HPDE6-E6E7 (cell line): Measurements from ENCODE around the gene SERGEF.
A peak's percentile ranks its signal among the peaks of the same experiment; 100 is the strongest.

ENCODE experiments used
- DNase-seq: peaks from one replicate; pipeline ENCODE4 v3.0.0; 2011; ENCODE audit warnings: missing footprints; ENCODE audit errors: extremely low spot score

SERGEF gene

DNA sequence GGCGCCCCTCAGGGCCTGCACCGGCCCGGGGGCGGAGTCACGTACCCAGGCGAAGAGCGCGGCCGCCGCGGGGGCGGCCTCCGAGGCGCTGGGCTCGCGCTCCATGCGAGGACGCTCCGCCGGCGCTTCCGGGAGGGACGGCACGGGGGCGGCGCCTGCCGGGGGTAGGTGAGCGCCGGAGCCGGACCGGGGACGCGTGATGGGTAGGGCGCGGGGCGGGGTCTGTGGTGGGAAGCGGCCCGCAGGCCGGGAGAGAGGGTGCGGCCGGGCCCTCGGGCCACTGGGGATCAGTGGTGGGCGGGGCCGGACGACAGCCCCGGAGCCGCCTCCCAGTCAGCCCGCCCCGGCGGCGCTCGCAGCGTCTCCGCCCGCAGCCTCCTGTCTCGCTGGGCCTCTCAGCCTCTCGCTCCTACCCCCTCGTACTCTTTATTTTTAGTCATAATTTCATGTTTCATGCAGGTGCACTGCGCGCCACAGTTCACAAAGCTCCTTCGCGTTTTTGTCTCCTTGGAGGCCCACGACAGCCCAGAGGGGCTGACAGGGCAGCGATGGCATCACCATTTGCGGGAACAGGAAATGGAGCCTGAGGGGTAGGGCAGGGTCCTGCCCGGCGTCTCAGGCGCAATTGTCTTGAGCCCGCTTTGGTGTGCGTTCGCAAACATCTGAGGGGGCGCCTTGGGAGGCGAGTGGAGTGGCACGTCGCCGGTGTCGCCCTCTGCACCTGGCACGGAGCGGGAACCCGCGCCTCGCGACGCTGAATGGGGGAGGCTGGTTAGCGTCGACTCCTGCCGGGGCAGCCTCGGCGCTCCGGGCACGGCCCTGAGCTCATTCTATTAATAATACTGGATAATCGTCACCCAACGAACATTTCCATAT lies at the start of gene SERGEF:
Gene SERGEF (minus strand): TSS at position 142 of the 876 bp plus-strand sequence. CDS start 37 bp downstream, at position 105.
- DNase-seq, result peak; percentile 77

DNA sequence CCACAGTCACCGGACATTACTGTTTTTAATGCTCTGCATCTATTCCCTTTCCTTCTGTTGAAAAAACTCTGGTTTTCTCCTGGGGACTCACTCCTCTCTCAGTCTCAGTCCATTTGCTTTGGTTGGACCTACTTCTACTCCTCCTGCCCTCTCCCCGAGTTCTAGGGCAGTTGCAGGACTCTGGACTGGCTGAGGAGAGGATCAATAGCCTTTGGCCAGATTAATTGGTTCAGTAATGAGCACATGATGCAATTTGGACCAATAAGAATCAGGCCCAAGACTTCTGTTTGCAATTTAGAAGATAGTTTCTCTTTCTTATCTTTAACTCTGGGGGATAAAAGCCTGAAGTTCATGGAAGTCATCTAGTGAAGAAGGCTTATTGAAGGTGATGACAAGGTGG lies 48.5 kb upstream of the SERGEF start:
- DNase-seq, result no peak

DNA sequence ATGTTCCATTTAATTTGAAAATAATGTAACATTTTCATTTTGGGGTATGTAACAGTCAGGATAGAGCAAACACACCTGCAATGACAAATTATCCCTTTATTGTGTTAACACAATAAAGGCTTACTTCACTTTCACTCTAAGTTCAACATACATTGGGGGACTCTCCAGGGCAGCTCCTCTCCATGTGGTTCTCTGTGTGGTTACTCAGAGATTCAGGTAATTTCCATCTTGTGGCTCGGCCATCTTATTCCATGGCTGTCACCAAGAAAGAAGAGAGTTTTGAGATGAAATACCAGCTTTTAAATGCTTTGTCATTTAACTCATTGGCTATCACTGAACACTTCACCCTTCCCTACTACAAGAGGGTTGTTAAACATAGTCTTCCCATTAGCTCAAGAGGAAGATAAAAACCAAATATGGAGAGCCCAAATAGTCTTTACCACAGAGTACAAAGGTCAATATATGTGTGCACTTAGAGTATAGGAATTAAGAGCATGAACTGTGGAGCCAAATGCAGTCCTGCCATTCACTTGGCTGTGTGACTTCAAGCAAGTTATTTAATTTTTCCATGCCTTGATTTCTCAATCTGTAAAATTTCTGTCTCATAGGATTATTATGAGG lies 43.8 kb upstream of the SERGEF start:
- no peak for DNase-seq

DNA sequence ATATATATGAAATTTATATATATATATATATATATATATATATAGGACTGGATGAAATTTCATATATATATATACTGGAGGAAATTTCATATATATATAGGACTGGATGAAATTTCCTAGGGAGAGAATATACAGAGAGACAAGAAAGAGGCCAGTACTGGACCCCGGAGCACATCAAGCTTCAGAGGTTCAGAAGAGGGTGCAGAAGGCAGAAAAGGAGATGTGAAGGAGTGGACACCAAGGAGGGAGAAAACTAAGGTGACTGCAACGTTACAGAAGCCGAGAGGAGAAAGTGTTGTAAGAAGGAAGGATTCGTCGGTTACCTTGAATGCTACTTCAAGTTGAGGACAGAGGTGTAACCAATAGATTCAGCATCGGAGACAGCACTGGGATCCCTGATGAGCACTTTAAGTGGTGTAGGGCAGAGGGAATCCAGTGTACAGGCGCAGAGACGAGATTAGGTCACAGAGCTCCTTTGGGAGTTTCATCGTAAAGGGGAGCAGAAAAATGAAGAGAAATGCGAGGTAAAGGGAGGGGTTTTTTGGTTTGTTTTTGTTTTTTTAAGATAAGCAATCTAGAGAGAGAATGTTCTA lies 41.8 kb upstream of the SERGEF start:
- no peak for DNase-seq

DNA sequence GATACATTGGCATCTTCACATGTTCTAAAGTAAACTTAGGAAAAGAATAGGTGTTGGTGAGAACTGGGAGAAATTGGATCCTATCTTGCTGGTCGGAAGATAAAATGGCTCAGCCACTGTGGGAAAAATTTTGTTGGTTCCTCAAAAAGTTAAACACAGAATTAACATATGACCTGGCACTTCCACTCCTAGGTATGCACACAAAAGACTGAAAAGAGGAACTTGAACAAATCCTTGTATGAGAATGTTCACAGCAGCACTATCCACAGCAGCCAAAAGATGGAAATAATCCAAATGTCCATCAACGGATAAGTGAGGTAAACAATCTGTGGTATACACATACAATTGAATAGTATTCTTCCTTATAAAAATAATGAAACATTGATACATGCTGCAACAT lies 38.0 kb upstream of the SERGEF start:
- no peak for DNase-seq

DNA sequence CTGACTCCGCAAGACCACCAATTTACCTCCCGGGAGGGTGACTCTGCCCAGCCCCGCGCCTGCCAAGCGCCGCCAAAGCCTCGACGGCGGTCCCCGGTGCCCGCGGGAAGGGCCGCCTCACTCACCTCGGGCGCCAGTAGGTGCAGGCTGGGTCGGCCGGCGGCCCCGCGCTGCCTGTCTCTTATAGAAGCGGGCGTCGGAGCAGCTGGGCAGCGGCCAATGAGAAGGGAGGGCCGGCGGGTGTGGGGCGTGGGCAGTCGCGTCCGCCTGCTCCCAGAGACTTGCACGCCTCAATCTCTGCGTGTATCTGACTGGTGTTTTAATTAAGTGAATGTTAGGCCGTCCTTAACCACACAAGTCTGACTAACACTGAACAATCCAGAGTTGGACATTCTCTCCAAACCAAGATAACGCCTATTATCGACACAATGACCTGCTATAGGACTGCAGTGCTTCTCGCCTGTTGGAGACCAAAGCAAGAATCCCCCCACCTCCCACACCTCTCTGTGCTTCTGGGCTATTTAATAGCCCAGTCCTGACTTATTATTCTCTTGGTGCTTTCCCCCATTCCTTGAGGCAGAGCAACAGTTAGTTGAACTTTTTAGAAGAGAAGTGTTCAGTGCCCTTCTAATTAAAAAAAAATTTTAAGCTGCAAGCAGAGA lies 33.4 kb upstream of the SERGEF start, which contains the start of gene TPH1:
Gene TPH1 (minus strand): TSS at position 154 of the 662 bp plus-strand sequence. CDS start 5,507 bp downstream, outside the sequence.
- DNase-seq, result peak; percentile 6

DNA sequence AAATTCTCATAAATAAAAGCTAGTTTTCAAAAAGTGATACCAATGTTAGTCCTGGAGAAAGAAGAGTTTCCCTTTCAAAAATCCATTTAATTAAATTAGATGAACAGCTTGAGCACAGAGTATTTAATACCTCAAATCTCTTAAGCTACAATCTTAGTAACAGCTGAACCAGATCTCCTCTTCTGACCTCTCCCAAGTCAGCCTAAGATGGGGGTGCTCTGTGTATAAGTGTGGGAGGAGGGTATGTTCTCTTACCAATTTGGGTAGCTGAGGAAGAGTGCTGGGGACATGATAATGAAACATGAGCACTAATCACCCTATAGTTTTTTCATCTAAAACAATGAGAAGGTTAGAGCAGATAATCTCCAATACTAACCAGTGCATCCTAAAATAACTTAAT lies 23.6 kb upstream of the SERGEF start:
- no peak for DNase-seq

DNA sequence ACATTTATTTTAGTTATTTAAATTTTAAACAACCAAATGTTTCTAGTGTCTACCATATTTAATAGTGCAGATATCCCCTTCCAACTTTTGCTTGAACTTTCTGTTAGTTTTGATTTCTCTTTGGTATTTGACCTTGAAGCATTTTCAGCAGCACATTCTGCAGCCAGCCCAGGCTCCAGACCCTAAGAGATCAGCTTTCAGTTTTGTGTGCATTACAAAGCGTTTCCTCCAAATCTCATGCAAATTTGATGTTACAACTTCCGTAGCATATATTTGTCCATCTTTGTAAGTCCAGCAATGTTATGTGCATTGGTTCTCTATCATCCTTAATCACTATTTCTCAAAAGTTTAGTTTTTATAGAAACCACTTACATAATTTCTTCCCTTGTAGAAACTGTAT lies 14.6 kb upstream of the SERGEF start:
- no peak for DNase-seq

DNA sequence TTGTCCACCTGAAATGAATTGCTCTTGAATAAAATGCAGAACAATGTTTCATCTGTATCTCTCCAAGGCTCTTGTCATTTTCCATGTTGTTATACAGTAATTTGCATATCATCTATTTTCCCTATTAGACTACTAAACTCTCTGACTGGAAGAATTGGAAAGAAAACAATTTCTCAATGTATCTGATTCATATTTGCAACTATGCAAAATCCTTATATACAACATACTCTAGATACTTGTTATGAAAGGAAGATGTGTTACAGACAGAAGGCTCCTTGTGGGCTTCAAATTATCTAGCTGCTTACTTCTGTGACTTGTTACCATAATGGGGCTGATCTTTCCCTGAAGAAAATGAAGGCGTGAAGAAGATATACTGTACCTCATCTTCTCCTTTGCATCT lies 9.6 kb upstream of the SERGEF start:
- DNase-seq, result no peak

DNA sequence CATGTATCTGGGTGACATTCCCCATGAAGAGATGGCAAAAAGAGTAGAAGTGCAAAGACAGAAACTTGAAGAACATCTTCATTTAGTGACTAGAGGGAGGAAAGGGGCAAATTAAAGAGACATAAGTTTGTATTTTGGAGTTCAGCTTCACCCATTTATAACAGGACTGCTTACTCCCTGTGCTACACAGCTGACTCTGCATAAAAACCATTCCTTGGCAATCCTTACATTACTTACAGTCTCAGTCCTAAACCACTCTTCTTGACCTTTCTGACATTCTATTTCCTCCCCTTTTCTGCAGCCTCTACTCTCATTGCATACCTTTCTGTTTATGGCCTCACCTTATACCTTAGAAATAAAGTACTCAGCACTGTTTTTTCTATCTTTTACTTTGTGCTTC lies 6.8 kb upstream of the SERGEF start:
- no peak for DNase-seq

DNA sequence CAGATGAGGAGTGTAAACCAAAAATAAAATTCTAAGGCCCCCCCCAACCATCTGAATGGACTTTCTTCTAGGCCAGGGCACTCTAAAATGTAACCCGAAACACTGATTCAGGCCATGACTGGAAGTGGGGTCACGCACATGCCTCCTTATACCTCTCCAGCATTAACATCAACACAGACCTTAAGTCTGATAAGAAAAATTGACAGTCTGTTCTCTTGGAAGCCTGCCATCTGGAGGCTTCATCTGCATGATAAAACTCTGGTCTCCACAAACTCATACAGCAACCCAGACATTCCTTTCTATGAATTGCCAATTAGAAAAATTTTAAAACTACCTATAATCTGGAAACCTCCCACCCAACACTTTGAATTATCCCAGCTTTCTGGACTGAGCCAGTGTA lies 3.9 kb upstream of the SERGEF start:
- DNase-seq, result no peak

DNA sequence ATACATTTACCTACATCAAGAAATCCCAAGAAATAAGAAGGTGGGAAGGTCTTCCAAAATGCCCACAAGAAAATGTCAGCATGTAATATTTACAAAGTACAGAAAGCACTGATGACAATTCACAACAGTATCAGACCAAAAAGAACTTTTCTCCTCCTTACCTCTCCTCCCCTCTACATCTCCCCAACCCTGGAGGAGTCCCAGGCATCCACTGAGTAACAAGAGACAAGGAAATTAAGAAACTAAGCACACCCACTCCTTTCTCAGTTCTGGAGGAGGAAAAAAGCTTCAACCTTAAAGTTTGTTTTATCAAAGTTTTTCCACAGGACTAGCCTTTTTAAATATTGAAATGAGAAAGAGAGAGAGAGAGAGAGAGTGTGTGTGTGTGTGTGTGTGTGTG lies 2.0 kb upstream of the SERGEF start:
- no peak for DNase-seq

DNA sequence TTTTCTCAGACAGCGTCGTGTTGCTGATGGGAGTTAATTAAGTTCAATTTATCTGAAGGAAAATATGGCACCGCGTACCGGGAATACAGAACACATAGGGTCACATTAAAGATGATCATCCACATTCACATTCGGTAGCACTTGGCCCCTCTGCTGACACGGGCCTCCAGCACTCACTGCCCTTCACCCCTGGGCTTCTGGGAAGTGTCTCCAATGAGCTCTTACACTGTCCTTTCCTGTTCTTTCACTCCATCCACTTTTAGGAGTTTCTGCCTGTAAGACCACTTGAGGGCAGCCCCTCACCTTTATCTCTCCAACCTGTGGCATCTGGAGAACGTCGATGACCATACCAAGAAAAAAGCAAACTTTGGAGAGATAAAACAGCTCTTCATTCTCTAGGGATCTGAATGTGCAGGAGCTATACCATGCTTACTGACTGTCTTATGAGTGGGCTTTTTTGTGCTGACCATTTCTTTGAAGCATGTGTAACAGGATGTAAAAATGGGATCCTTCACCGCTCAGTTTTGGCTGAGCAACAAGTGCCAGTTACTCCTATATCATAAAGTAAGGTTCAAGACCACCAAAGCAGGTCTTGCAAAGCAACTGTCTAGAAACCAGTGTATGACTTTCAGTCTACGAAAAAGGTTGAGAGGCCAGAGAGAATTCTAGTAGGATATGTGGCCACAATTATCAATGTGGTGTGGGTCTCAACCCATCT lies 1.1 kb upstream of the SERGEF start:
- no peak for DNase-seq

DNA sequence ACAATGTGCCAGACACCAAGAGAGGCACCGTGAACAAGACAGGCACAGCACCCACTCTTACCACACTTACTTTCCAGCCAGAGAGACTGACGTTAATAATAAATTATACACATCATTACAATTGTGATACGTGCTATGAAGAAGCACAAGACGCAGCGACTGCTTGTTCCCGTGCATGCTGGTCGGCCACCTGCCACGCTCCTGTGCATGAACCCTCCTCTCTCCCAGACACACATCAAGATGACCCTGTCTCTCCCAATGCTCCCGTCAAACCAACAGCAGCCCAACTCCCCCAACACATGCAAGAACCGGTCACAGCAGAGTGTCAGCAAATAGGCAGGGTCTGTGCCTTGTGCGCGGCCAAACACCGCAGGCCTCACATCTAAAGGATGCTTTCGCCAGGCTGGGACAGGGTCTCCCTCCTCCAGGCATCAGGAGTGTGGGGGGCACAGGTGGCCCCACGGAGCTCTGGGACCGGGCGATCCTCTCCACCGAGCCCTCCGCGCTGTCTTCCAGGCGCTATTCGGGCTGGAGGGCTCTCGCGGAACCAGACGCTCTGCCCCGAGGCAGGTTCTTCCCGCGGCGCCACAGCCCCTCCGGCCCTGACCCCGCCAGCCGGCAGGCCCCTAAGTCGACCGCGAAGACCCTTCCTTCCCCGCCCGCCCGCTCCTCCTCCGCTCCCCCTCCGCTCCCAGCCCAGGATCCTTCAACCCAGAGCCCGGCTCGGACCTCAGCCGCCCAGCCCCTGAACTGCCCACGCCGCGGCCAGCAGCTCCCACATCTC lies 533 bp downstream of the SERGEF start:
- DNase-seq, result peak; percentile 15

DNA sequence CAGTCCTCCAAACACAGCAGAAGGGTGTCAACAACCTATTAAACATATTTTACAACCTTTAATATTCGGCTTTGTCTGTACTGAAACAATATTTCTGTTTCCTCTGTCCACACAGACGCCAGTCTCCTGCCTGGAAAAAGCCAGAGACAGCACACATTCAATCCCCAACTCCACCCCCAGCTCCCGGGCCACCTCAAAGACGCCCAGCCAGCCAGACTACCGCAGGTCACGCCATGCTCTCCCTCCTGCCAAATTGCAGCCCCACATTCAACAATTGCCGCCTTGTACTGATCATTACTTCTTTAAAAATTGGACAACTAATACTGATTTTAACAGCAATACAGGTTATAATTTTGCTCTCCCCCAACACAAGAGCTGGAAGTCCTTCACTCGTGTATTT lies 1.2 kb downstream of the SERGEF start:
- no peak for DNase-seq

DNA sequence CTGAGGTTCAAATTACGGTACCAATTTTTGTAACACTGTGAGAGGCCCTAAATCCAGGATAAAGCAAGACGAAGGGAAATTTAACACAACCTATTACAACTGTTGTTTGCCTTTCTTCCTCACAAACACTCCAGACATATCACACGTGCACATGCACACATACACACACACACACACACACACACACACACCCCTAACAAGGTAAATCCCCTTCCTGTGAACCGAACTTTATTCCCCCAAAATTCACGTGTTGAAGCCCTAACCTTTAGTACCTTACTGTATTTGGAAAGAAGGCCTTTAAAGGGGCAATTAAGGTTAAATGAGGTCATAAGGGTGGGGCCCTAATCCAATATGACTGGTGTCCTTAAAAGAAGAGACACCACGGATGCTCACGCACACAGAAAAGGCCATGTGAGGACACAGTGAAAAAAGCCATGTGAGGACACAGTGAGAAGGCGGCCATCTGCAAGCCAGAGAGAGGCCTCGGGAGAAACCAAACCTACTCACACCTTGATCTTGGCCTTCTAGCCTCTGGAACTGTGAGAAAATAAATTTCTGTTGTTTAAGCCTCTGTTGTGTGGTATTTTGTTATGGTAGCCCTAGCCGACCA lies 1.8 kb downstream of the SERGEF start:
- DNase-seq, result no peak

DNA sequence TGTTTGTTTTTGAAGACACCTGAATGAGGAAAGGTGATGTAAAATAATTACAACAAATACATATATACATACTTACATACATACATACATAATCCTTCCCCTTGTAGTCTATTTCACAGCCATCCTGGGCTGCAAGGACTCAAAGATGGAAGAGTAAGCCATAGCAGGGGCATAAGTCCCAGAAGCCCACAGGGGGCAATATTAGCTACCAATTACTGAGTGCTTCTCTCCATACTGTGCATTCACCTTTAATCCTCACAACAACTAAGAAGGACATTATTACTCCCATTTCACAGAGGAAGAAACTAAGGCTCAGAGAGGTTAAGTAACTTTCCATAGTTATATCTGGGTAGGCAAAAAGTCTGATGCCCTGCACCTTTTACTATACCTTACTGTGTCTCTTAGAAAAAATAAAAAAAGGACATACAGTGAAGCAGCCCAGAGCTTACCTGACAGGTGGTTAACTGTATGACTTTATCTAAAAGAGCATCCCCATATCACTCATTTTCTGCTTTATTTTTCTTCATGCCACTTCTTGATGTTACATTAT lies 2.7 kb downstream of the SERGEF start:
- DNase-seq, result no peak

DNA sequence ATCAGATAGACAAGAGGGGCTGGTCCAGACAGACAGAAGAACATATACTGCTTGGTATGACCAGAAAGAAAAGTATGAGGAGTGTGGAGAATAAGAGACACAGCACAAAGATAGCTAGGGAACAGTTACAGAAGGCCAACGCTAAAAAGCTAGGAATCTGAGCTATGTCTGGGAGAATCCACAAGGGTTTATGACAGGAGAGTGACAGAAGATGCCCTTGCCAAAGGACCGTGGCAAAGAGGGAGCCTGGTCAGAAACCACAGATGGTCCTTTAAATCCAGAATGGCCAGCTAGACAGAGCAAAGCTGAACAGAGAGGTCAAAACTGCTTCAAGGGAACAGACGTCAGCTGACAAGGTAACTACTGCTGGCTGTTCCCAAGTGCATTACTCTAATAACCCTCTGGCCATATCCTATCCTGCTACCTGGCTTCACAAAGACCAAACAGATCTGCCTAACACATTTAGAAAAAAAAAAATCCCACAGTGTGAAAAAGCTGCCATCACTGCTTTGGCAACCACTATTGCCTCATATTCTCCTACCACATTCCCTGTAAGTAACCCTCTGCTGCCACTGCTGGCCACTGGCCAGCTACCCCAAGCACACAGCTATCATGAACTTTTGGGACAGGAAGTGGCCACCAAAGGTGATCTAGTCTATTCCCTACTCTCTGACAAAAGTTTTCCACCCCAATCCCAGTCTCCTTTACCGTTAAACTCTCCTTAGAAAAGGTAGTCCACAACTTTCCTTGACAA lies 7.3 kb downstream of the SERGEF start:
- DNase-seq, result no peak

DNA sequence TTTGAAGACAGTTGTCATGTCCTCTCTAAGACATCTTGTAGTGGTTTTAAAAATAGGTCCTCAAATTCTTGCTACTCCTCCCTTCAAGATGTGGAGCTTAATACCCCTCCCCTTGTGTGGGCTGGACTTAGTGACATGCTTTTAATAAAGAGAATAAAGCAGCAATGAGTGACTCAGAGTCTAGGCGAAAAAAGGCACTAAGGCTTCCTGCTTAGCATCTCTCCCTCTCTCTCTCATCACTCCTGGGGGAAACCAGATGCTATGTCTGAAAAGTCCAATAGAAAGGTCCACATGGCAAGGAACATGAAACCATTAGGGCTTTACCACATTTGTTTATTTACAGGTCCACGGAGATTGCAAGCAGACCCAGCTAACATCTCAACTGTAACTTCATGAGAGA lies 11.7 kb downstream of the SERGEF start:
- DNase-seq, result no peak
